ENCODE measurements around the gene BAHCC1. TPM values are rescaled to one million over a fixed set of nuclear protein-coding genes. Genes with fewer than 3 reads are reported as not detected.
"Not testable (repeated sequence)": the region's sequence is repeated elsewhere in the genome, so short reads cannot be mapped to it uniquely, and the experiment has no call there.

The BAHCC1 gene
- polyA plus RNA-seq, 5 donors: 14.1 to 27.2 (median 20.0) TPM

GRCh38 chr17:81410852-81411251, 15.6 kb downstream of the BAHCC1 start:
- no peak for DNase-seq

GRCh38 chr17:81411305-81411704, 16.0 kb downstream of the BAHCC1 start:
- no peak for DNase-seq

- DNase-seq: no peak
These were observed 17.3 kb downstream of the BAHCC1 start for GRCh38 chr17:81412490-81413093.

- no peak for DNase-seq
These were observed 18.4 kb downstream of the BAHCC1 start for GRCh38 chr17:81413497-81414135.

GRCh38 chr17:81414756-81415516, 19.7 kb downstream of the BAHCC1 start:
- no peak for DNase-seq

GRCh38 chr17:81415681-81416080, 20.4 kb downstream of the BAHCC1 start:
- no peak for DNase-seq

- no peak for DNase-seq
These were observed 21.4 kb downstream of the BAHCC1 start for GRCh38 chr17:81416612-81417011.

- DNase-seq: no peak
These were observed 22.0 kb downstream of the BAHCC1 start for GRCh38 chr17:81417049-81417878.

GRCh38 chr17:81417879-81418709, 22.8 kb downstream of the BAHCC1 start:
- DNase-seq: no peak

GRCh38 chr17:81418710-81419318, 23.6 kb downstream of the BAHCC1 start:
- no peak for DNase-seq

GRCh38 chr17:81419319-81419885, 24.1 kb downstream of the BAHCC1 start:
- DNase-seq: peak; percentile 76 to 84

GRCh38 chr17:81419886-81420768, 24.9 kb downstream of the BAHCC1 start:
- DNase-seq: no peak

- DNase-seq: no peak
These were observed 25.7 kb downstream of the BAHCC1 start for GRCh38 chr17:81420769-81421462.

GRCh38 chr17:81422776-81423697, 27.8 kb downstream of the BAHCC1 start:
- DNase-seq: no peak

GRCh38 chr17:81423698-81424071, 28.4 kb downstream of the BAHCC1 start:
- no peak for DNase-seq

GRCh38 chr17:81424151-81425017, 29.1 kb downstream of the BAHCC1 start:
- no peak for DNase-seq

GRCh38 chr17:81425041-81425440, 29.8 kb downstream of the BAHCC1 start:
- DNase-seq: not testable (repeated sequence)

Measured in right lung (tissue), 5 donors.